H1 (cell line): Measurements from ENCODE around the gene SHLD3.

Experiments
- CEBPB ChIP-seq: IDR thresholded peaks from 2 replicates; pipeline ENCODE4 v1.6.1; 2012; ENCODE audit warnings: low read depth, low read length
- CTBP2 ChIP-seq: IDR thresholded peaks from 2 replicates; pipeline ENCODE4 v1.7.0; 2011; ENCODE audit warnings: borderline replicate concordance, mild to moderate bottlenecking, moderate library complexity, mixed read lengths, low read length; ENCODE audit not compliant: insufficient read depth, insufficient read length
- CTCF ChIP-seq, 3 experiments: IDR thresholded peaks; 1 replicate in 2 of 3; 2 replicates in 1 of 3; pipeline versions ENCODE4 v1.5.1 to v1.6.1; 2011; ENCODE audit warnings: low read length in 3 of 3, mild to moderate bottlenecking in 3 of 3, inconsistent platforms in 2 of 3, low read depth in 1 of 3, moderate library complexity in 1 of 3; ENCODE audit not compliant: insufficient read depth in 1 of 3; ENCODE audit errors: control extremely low read depth in 1 of 3
- POLR2A ChIP-seq, 2 experiments: IDR thresholded peaks; 1 replicate in 1 of 2; 2 replicates in 1 of 2; pipeline ENCODE4 v1.6.1; 2011; ENCODE audit warnings: low read depth in 2 of 2, low read length in 2 of 2, mild to moderate bottlenecking in 2 of 2; ENCODE audit errors: control extremely low read depth in 1 of 2
- POLR2AphosphoS5 ChIP-seq: IDR thresholded peaks from 2 replicates; pipeline ENCODE4 v1.6.1; 2011; ENCODE audit warnings: low read depth, low read length

GRCh38 chr5:65663804-65664521 is 39.1 kb downstream of the SHLD3 start:
- TF ChIP-seq CTBP2 (no peak), CEBPB (no peak), CTCF (IDR thresholded peaks at IDR 0.05; ENCODE audit: control extremely low read depth in 1 of 3, insufficient read depth in 1 of 3, low read depth in 1 of 3, low read length in 3 of 3) (peak in 2 of 3 experiments; percentile 21 to 46; a peak in 2 of 4 replicates), POLR2AphosphoS5 (no peak), POLR2A (IDR thresholded peaks at IDR 0.05; ENCODE audit: control extremely low read depth in 1 of 2, low read depth in 2 of 2, low read length in 2 of 2) (no peak)
